ENCODE results near the gene SIRT7.

Gene SIRT7

DNA sequence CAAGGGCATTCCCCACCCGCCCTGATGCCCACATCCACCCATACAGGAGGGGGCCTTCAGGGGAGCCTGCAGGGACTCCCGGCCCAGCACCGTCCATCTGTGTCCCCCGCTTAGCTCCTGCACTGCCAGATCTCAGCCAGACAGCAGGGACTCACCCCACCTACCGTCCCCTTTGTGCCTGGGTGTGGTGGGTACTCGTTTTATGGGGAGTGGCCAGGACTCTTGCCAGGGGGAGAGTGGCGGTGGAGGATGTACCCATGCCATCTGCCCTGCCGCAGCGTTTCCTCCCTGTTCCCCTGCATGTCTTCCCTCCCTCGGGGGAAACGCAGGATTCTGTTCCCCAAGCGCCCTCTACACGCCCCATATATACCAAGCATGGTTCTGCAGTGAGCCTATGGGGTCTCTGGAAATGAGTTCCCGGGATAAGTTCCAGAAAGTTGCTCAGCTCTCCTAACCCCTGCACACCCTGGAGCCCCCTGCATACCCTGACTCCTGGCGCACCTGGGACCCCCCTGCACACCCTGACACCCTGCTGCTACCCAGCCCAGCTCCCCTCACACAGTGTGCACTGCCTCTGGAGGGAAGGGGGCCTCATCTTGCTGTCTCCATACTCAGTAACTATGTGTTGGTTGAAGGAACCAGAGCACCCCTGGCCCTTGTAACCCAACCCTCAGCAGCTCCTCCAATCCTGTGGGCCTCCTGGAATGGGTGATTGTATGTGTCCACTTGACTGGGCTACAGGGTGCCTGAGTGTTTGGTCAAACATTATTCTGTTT is 13.8 kb upstream of the SIRT7 start:
- no peak for DNase-seq

DNA sequence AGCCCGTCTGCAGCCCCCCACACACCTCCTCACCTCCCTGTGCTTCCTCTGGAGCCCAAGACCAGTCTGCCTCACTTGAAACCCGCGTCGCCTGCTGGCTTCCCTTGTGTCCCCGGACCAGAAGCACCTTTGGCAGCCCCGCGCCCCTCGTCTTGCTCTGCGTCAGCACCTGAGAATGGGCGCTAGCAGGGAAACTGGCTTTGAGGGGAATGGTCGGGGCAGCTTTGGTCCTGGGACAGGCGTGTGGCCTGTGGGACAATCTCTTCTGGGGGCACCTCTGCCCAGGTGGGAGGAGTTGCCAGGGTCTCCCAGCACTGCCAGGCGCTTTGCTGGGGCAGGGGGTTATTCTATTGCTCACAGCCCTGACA is 13.2 kb upstream of the SIRT7 start:
- no peak for DNase-seq

DNA sequence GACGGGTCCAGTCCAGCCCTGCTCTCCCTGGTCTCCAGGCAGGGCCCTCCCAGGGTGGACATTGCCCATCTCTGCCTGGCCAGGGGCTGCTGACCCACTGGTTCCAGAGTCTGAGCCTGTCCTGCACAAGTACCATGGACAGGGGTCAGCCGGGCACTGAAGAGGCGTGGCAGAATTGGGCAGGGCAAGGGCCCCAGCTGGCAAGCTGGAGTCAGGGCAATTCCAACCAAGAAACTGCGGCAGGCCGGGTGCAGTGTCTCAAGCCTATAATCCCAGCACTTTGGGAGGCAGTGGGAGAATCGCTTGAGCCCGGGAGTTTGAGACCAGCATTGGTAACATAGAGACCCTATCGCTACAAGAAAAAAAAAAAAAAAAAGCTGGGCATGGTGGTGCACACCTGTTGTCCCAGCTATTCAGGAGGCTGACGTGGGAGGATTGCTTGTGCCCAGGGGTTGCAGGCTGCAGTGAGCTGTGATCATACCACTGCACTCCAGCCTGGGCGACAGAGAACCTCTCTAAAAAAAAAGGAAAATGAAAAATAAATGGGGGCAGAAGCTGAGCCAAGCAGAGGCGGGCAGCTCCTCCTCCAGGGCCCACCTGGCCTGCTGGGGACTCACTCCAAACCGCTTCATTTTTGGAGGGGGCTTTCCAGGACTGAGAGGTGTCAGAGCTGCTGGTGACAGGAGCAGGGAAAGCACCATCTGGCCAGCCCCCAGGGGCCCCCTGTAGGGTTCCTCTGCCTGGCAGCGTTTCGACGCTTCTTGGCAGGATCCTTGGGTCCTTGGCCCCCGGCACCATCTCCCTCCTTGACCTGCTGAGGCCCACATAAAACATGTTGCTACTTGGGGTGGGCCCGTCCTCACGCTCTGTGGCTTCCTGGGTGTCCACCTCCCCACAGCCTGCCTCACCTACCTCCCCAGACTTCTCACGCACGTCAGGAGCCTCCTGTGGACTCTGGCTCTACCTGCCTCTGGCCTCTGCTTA is 12.5 kb upstream of the SIRT7 start:
- no peak for DNase-seq

DNA sequence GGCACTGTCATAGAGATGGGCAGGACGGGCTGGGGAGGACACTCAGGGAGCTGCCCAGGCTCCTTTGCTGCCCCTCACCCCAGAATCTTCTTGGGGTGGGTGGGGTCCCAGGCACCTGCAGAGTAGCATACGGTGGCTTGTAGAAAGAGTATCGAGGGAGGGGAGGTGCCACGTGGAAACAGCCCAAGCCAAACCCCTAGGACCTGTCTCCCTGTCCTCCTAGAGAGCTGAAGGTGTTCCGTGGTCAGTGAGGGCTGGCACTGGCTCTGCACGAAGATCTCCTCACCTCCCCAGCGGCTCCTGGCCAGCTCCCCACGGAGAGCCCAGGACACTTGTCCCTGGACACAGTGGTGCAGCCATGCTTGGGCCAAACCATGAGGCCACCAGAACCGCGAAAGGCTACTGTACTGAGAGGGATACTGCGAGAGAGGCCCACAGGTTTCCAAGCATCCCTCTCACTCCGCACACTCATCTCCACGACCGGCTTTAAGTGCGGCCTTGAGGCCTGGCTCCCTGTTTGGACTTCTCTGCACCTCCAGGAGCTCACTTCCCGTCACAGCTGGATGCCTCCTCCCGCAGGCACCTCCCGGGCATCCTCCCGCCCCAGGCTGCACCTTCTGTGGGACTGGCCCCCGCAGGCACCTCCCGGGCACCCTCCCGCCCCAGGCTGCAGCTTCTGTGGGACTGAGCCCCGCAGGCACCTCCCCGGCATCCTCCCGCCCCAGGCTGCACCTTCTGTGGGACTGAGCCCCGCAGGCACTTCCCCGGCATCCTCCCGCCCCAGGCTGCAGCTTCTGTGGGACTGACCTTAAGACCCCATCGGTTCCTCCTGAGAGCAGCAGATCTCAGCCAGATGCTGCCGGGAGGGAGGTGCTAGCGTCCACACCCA is 11.5 kb upstream of the SIRT7 start:
- DNase-seq = no peak

DNA sequence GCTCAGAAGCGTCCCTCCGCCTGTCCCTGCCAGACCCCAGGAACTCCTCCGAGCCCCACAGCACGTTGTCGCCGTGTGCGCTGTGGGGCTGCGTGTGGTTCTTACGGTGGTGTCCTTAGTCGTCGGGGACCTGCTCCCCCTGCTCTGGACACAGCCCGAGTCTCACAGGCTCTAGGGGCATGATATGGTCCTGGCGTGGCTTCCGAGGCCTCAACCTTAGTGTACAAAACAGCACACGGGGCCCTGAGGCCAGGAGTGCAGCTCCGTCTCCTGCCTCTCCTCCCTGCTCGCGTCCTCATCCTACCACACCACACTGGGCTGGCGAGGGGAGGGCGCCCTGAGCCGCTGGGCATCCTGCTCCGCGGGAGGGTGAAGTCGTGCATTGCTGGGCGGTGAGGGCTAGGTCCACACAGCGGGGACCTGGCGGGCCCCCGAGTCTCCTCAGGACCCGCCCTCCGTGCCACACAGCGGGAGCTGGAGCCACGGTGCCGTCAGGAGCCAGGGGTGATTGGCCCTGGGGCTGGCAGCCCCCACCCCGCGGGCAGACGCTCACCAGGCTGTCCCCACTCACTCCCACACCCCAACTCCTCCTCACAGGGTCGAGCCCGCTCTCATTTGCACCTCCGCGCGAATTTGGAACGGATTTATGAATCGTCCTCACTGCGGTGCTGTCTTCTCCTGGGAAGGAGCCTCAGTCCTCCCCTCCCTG is 10.7 kb upstream of the SIRT7 start:
- DNase-seq = no peak

DNA sequence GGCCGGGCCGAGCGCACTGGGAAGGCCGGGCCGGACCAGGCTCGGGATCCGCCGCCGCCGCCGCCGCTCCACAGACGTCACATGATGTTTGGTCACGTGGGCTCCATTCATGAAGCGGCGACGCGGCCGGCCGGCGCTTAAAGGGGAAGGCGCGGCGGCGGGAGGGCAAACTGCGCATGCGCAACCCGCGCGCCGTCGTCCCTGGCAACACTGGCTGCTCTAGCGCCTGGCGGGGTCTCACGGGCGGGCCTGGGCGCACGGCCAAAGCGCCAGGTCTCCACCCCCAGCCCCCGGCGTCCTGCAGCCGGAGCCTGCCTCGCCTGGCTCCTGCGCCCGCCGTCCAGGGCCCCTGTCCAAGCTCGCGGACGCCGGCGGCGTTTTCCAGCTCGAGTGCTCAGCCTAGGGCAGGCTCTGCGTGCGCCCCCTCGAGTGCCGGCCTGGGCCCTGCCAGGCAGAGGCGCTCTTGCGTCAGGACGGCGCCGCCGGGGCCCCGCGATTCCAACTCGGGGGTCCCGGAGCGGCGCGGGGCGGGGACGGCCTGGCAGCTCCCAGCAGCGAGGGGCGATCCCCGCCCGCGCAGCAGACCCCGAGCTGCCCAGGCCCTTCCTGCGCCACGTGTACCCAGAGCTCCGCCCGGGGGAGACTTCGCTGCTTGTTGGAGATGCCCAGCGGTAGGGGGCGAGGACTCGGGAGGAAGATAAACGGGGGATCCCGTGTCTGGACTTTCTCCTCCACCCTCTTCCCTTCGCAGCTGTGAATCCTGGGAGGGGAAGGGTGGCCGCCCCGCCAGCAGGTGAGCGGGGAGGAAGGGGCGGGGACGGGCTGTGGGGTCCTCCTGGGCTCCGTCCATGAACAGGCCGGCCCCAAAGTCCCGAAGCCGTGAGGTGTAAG is 9.9 kb upstream of the SIRT7 start, which contains the start of gene MAFG:
MAFG (minus strand) TSS at position 83 of the 891 bp plus-strand sequence. CDS start 4,550 bp downstream, outside the sequence.
- peak; percentile 85 to 93 (median 86) for DNase-seq

DNA sequence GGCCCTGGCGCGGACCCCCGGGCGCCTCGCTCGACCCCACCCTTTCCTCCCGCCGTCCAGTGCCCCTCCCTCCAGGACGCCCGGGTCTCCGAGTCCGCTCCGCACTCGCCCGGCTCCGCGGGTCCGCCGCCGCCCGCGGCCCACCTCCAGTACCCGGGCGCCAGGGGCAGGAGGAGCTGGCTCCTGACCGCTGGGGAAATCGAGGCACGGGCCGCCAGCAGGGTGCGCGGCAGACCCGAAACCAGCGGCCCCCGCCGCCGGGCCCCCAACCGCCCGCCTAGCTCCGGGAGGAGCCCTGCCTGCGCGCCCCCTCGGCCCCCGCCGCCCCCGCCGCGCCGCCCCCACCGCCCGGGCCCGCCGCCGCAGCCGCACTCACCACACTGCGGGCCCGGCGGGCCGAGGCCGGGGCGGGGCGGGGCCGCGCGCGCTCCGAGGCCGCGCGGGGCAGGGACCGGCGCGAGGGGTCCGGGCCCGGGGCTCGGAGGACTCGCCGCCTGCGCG is 9.2 kb upstream of the SIRT7 start:
- DNase-seq = no peak

DNA sequence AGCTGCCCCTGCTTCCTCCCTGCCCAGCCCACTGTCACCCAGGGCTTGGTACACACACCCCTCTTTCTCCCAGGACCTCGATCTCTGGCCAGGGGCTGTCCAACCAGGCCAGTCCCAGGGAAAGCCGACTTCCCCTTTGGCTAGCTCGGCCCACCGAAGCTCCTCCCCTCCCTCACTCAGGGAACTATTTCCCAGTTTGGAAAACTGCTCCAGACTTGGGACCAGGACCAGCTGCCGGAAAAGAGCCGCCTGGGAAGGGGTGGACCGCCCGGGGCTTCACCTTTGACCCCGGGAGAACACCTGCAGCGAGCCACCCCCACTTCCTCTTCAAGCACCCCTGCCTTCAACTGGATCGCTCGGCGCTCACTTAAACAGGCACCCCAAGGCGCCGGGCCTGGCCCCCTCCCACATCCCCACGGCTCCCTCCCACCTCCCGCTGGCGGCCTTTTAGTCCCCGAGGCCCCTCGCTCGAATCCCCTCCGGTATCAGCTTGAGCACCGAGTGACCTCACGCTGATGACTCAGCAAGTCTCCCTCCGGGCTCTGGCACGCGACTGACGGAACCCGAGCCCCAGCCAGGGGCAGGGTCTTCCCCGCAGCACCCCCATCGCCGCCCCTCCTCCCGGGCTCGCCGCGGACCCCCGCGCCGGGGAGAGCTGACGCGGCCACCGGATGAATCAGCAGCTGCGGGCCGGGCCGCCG is 8.6 kb upstream of the SIRT7 start:
- DNase-seq = peak in 3 of 5 donors; percentile 39 to 60 (median 40)

DNA sequence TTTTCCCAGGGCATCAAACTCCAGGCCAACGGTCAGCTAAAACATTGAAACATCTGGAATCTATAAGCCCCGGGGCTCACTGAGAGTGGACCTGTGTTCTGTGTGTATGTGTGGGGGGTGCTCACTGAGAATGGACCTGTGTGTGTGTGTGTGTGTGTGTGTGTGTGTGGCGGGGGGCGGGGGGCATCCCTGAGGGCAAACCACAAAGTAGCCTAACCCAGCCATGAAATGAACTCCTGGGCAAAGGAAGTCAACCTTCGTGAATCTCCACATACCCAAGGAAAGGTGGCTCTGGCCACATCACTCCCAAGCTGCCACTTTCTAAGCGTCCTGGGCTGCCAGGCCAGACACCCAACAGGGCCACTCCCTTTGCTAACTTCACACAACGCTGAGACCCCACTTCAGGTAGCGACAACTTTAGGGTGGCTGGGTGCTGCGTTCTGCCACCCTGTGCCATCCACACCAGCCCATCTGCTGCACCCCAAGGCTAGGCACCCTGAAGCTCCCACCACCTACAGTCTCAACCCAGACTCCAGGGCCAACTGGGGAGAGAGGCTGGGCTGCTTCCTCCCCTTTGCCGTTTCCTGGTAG is 8.0 kb upstream of the SIRT7 start:
- no peak for DNase-seq

DNA sequence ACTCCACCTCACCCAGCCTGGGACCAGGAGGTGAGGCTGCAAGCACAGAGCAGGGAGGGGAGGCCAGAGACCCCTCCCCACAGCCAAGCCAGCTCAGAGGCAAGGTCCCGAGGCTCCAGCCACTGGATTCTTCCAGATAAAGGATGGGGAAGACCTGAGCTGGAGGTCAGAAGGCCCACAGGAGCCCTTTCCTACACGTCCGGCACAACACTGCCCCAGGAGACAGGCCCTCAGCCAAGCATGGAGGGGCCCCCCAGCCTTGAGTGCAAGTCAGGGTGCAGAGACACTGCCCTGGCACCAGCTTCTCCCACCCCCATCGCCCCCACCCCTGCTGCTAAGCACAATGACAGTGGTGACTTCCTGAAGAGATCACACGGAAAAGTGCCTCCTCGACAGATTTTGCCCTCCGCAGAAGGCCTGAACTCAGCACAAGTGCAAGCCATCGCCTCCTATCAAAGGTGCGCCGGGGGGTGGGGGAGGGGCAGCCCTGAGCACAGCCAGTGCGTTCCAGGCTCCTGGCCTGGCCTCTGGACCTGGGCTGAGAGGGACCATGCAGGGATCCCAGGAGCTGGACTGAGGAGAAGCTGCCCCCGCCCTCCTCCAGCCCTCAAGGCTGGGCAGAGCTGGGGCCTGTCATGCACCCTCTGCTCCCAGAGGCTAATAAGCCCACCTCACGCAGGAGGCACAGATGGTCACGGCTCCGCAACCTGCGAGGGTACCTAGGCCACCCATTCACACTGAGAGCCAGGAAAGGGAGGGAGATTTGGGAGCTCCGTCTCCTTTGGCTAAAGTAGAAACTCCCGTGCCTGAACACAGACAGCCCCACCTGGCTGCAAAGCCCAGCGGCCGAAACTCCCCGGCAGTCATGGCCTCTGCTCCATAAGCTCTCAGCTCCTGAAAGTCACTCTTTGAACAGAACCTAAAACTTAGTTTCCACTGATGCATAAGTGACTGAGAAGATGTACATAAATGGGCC is 6.9 kb upstream of the SIRT7 start:
- DNase-seq = peak in 1 of 5 donors; percentile 62

DNA sequence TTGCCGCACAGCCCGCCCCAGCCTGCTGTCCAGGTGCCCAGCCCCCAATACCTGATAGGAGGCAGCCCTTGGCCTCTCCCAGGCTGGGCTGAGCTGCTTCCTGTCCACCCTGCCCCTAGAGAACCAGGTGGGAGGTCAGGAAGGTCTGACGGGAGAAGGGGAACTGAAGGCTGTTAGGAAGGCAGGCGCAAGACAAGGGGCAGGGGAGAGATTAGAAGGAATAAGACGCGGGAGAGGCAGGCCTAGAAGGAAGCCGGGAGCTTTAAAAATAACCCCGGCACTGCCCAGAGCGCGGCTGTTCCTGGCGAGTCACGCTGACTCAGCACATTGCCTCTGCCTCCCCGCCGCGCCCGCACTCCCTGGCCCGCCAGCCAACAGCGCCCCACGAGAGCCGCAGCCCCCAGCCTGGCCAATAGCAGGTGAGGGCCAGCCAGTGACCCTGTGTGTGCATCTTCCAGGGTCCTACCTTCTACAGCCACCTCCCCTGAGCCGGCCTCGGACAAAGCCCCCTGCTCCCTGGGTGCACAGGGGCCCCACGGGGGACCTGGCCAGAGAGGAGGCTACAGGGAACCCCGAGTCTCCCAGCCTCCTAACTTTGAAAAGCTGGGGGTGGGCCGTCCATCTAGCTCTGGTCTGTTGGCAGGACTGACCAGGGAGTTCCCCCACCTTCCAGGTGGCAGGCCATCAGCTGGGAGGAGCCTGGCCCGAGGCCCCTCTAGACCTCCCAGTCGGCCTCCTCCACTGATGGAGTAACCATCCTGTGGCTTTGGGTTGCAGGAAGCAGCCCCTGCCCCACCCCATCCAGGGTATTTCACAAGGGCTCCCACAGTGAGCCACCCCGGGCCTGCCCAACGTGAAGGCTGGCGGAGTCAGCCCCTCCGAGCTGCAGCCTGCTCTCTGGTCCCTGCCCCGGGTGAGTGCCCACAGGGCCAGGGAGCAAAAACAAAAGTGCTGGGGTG is 5.6 kb upstream of the SIRT7 start:
- DNase-seq = no peak

DNA sequence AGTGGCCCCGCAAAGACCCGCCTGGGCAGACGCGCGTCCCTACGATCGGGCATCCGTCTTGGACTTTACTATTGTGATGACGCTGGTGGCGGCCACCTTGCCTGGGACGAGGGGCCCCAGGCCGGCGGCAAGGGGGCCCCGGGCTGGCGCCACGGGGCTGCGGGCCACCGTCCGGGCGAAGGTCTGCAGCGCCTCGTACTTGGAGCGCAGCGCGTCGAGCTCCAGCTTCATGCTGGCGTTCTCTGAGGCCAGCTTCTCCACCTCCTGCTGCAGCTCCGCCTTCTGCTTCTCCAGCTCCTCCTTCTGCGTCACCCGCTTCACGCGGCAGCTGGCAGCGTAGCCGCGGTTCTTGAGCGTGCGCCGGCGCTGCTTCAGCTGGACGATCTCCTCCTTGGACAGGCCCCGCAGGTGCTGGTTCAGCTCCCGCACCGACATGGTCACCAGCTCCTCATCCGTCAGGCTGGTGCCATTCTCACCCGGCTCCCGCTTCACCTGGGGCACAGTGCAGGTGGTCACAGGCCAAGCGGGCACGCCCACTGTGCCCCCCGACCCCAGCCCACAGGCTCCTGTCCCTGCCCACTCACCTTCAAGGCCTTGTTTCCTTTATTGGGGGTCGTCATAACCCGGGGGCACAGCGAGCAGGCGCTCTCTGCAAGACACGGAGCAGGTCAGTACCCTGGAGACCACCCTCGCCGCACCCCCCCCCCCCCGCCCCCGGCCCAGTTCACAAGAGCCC is 4.8 kb upstream of the SIRT7 start:
- no peak for DNase-seq

DNA sequence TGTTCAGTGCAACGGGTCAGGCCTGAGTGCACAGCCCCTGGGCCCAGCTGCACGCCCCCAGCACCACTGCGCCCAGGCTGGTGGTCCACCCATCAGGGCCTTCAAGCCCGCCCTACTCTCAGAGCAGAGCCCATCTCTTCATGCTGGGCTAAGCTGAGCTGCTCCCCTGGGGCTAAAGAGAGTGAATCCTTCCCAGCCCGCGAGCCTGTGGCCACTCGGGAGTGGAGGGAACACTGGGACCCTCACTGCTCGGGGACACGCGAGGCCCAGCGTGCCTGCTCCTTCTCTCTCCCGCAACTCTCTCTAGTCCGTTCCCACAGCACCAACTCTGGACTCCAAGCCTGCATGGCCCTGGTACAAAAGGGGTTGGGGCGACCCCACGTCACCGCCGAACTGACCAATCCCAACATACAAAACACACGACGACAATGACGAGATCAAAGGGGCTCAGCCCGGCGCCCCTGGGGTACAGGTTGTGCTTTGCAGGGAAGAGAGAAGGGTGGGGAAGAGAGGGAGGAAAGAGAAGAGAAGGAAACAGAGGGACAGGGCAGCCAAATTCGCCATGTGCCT is 4.1 kb upstream of the SIRT7 start:
- no peak for DNase-seq

DNA sequence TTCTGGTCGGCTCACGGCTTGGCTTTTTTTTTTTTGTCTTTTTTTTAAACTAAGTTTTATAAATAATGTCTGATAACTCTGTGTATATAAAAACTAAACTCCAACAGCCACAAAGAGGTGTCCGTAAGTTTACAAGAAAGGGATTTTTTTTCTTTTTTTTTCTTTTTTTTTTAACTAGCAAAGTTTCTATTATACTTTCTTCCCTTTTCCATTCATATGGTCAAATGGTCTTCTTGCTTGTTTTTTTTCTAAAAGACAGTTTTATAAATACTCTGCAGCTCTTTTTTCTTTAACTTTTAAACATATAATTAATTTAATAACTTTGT is 3.5 kb upstream of the SIRT7 start:
- no peak for DNase-seq

DNA sequence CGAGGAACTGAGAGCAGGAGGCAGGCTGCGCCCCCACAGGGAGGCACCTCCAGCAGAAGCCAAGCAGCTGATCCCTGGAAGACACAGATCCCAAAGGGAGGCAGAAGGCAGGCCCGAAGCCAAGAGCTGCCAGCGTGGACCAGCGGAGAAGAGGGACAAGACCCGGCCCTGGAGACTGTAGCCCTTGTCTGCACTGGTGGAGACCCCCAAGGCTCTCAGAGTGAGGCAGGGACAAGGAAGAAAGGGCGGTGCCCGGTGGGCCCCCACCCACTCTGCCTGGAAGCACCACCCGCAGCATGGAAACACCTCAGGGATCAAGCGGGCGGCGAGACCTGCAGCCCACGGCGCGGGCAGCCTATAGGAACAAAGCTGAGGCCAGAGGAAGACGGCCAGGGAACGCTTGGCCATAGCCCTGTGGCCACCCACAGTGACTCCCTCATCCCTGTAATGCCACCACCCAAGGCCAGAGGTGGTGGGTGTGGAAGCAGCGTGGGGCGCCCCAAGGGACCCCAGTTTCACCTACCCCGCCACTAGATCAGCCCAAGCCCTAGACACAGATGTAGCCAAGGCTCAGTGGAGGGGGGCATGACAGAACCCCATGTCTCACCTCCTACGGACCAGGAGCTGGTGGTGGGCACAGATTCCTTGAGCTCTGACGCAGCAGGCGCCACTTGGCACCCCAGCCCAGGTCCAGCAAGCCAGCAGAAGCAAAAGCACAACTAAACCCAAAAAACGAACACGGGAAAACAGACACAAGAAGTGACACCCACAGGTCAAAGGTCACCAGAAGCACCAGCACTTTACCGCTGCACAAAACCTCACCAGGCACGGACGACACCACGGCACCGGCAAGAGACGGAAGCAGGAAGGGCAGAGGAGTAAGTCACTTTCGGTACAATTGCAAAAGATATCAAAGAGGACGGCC is 2.9 kb upstream of the SIRT7 start:
- no peak for DNase-seq

Measured in T-helper 1 cell (primary cell).